NCI-H510A treated with DMSO at 0.1 percent for 48 hours (cell line): ENCODE data around the gene FAM171A1.
"Not testable (repeated sequence)": the region's sequence is repeated elsewhere in the genome, so short reads cannot be mapped to it uniquely, and the experiment has no call there.

Source experiments
- DNase-seq: peaks from one replicate; lab custom pipeline; 2025; lab: John Stamatoyannopoulos, UW

FAM171A1 gene

GRCh38 chr10:15370856-15371701, at the start of gene FAM171A1:
TSS of gene FAM171A1 (minus strand) at chr10:15371289. CDS start at chr10:15371052, 237 bp downstream.
- no peak for DNase-seq

DNA sequence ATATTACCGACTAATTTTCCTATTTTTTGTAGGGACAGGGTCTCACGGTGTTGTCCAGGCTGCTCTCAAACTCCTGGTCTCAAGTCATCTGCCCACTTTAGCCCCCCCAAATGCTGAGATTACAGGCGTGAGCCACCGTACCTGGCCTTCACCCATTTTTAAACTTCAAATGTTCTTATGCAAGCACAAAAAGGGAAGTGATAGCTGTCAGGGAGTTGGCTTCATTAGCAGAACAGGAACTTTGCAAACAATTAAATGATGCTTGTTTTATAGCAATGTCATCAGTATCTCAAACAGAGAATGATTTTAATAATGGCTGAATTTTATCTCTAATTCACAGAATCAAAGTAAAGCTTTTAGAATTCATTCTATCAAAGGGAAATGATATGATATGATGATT, 49.8 kb upstream of the FAM171A1 start:
- DNase-seq = no peak

GRCh38 chr10:15419279-15419874, 48.3 kb upstream of the FAM171A1 start:
- peak; percentile 10 for DNase-seq

DNA sequence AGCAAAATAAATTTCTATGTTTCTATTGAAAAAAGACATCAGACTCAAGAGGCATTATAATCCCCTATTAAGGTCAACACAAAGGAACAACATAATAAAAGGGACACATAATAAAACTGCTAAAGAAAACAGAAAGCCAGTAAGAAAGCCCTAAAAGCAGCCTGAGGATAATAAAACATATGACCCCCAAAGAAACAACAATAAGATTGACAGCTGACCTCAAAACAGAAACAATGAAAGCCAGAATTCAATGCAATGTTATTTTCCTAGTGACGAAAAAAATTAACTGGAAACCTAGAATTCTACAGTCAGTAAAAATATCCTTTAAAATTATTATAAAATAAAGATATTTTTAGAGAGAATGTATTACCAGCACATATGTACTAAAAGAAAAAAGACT, 44.9 kb upstream of the FAM171A1 start:
- DNase-seq = no peak

DNA sequence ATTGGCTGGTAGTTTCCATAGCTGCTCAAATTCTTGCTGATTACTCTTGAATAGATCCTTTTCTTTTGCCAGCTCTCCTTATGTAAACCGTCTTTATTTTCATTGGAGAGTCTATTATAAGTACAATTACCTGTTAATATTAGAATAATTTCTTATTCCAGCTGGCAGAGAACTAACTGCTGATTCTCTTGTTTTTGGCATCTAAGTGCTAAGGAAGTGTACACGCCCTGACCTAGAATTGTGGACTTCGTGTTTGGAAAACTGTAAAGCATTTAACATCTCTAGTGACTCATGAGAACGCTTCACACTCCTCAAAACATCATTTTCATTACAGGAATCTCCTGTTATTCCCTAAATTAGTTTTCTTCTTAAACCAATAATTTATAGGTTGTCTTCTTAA, 39.9 kb upstream of the FAM171A1 start:
- DNase-seq = no peak

- DNase-seq = not testable (repeated sequence)
These were observed 38.3 kb upstream of the FAM171A1 start for GRCh38 chr10:15409350-15409749.

- DNase-seq = no peak
These were observed 37.5 kb upstream of the FAM171A1 start for GRCh38 chr10:15408557-15408956.

GRCh38 chr10:15405319-15405718, 34.2 kb upstream of the FAM171A1 start:
- no peak for DNase-seq

DNA sequence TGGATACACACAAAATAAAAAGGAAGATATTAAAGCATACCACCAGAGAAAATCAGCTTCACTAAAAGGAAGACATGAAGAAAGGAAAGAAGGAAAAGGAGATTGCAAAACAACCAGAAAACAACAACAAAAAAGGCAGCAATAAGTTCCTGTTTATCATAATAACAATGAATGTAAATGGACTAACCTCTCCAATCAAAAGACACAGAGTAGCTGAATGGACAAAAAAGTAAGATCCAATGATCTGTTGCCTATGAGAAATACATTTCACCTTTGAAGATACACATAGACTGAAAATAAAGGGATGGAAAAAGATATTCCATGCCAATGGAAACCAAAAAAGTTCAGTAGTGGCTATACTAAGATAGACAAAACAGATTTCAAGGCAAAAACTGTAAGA, 30.3 kb upstream of the FAM171A1 start:
- DNase-seq = no peak

DNA sequence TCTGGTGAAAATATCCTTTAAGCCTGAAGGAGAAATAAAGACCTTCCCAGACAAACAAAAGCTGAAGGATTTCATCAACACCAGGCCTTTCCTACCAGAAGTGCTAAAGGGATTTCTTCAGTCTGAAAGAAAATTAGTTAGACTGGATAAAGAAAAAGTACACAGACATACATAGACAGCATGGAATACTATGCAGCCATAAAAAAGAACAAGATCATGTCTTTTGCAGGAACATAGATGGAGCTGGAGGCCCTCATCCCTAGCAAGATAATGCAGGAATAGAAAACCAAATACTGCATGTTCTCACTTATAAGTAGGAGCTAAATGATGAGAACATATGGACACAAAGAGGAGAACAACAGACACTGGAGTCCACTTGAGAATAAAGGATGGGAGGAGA, 29.4 kb upstream of the FAM171A1 start:
- DNase-seq = not testable (repeated sequence)

DNA sequence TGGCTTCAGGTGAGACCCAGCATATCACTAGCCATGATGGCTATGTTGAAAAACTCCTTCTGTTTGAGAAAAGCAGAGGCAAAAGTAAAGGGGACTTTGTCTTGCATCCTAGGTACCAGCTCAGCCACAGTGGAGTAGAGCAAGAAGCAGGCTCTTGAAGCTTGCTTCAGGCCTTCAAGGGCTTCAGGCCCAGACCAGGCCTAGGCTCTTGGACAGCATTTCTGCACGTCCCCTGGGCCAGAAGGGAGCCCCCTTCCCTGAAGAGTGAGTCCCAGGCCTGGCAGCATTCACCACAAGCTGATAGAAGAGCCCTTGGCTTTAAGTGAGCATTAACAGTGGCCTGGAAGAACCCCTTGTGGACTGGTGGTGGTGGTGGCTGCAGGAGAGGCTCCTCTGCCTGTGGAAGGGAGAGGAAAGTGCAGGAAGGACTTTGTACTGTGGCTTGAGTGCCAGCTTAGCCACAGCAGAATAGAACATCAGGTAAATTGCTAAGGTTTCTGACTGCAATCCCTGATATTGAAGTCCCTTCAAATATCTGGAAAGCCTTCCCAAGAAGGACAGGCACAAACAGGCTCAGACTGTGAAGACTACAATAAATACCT, 28.1 kb upstream of the FAM171A1 start:
- no peak for DNase-seq

GRCh38 chr10:15395935-15396334, 24.8 kb upstream of the FAM171A1 start:
- no peak for DNase-seq

- no peak for DNase-seq
These were observed 22.2 kb upstream of the FAM171A1 start for GRCh38 chr10:15393139-15393825.

- no peak for DNase-seq
These were observed 20.4 kb upstream of the FAM171A1 start for GRCh38 chr10:15391491-15391890.

- not testable (repeated sequence) for DNase-seq
These were observed 17.1 kb upstream of the FAM171A1 start for GRCh38 chr10:15388172-15388571.

- DNase-seq = no peak
These were observed 15.9 kb upstream of the FAM171A1 start for GRCh38 chr10:15387021-15387420.

GRCh38 chr10:15385552-15386455, 14.7 kb upstream of the FAM171A1 start:
- DNase-seq = no peak

DNA sequence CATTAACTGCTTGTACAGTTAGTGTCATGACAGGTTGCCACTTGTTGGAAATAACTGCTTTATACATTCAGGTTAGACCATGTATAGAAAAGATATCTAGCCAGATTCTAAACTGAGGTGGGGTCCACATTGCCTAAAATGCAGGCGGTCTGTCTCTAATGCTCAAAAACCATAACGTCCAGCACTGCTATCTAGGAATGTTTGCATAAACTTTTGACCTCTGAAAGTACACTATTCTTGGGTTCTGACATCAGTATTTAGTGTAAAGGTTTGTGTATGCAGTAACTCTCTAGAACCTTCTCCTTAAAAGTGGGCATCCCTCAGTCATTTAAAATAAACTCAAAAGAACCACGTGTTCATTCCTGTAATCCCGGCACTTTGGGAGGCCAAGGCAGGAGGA, 10.3 kb upstream of the FAM171A1 start:
- no peak for DNase-seq

DNA sequence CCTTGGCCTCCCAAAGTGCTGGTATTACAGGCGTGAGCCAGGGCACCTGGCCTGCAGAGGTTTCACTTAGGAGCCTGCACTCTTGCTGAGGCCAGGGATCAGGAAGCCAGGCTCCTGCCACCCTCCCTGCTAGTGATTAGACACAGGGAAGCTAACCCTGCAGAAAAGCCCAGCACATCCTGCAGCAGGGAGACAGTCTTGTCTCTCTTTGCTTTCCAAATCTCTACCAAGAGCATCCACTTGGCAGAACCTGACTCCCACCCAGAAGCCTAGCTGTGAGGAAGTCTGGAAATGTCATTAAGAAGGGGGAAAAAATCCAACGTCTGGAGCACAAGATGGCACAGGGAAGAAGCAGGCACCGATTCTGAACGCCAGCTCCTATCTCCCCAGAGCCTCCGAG, 8.0 kb upstream of the FAM171A1 start:
- DNase-seq = no peak

DNA sequence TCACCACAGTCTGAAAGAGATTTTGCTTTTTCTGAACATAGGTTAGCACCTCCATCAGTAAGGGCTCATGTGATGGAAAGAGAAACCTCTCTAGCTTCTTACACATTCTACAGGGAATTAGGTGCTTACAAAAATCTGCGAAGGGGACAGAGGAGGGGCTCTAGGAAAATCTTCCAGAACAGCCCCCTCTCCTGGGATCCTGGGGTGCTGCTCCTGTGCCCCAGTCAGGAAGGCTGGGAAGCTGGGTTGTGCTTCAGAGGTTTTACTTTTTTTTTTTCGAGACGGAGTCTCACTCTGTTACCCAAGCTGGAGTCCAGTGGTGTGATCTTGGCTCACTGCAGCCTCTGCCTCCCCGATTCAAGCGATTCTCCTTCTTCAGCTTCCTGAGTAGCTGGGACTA, 7.5 kb upstream of the FAM171A1 start:
- no peak for DNase-seq

DNA sequence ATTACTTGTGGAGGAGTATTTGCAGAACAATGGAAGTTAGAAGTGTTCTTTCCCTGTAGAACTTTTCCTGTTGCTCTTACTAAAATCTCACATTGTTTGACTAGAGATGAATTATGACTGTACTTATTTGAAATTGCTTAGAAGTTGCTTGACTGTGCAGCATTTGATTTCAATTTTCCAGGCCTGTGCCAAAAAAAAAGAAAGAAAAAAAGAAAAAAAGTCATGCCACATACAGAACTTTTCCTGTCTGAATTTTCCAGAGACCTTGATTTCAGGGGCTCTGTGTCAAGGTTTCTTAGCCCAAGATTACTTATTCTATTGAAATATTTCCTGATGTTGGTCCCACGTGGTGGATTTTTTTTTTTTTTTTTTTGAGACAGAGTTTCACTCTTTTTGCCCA, 3.5 kb upstream of the FAM171A1 start:
- DNase-seq = no peak

GRCh38 chr10:15374156-15374555, 3.1 kb upstream of the FAM171A1 start:
- no peak for DNase-seq
